Sigmoid colon (tissue), 4 donors: Measurements from ENCODE around the gene KRT80.

Experiments
- CTCF ChIP-seq, 4 experiments: fragments of 450-650 bp in 3 of 4; fragments of 200-600 bp in 1 of 4; IDR thresholded peaks; one replicate each; pipeline ENCODE4 v1.5.1; 2016 to 2019; ENCODE audit warnings: antibody characterized with exemption in 4 of 4, mild to moderate bottlenecking in 3 of 4, moderate library complexity in 2 of 4
- EP300 ChIP-seq, 4 donors: sonication (generic); formaldehyde crosslinking; IDR thresholded peaks; one replicate each; pipeline ENCODE4 v1.6.1; 2017; ENCODE audit warnings: antibody characterized with exemption in 4 of 4
- POLR2A ChIP-seq, 2 donors: fragments of 450-650 bp; IDR thresholded peaks; one replicate each; pipeline ENCODE4 v1.6.1; 2016; ENCODE audit warnings: antibody characterized with exemption in 2 of 2, mild to moderate bottlenecking in 2 of 2, moderate library complexity in 2 of 2
- POLR2AphosphoS5 ChIP-seq, 4 donors: sonication (generic); formaldehyde crosslinking; IDR thresholded peaks; one replicate each; pipeline ENCODE4 v1.6.1; 2017; ENCODE audit warnings: antibody characterized with exemption in 4 of 4

- TF ChIP-seq CTCF (IDR thresholded peaks at IDR 0.05) (peak in 2 of 4 experiments; percentile 10 to 35), POLR2A (IDR thresholded peaks at IDR 0.05) (no peak), POLR2AphosphoS5 (IDR thresholded peaks at IDR 0.05) (no peak), EP300 (IDR thresholded peaks at IDR 0.05) (no peak)
These were observed 52.2 kb downstream of the KRT80 start for GRCh38 chr12:52139579-52140062.
